ENCODE measurements around the gene RGMA.
A peak's percentile ranks its signal among the peaks of the same experiment; 100 is the strongest.

Gene RGMA

GRCh38 chr15:93091465-93091864 is 2.5 kb upstream of the RGMA start:
- no peak for DNase-seq

- no peak for DNase-seq
These were observed 805 bp upstream of the RGMA start for GRCh38 chr15:93089727-93090305.

GRCh38 chr15:93088200-93088980 is 621 bp downstream of the RGMA start:
- DNase-seq = no peak

- DNase-seq = peak; percentile 84
These were observed 1.2 kb downstream of the RGMA start for GRCh38 chr15:93087825-93088199.

GRCh38 chr15:93086791-93087190 is 2.2 kb downstream of the RGMA start:
- no peak for DNase-seq

- peak; percentile 31 for DNase-seq
These were observed 3.3 kb downstream of the RGMA start for GRCh38 chr15:93085692-93086091.

GRCh38 chr15:93082861-93083260 is 6.2 kb downstream of the RGMA start:
- DNase-seq = no peak

- no peak for DNase-seq
These were observed 7.6 kb downstream of the RGMA start for GRCh38 chr15:93081399-93081798.

- DNase-seq = no peak
These were observed 8.6 kb downstream of the RGMA start for GRCh38 chr15:93080451-93080850.

- DNase-seq = no peak
These were observed 12.1 kb downstream of the RGMA start for GRCh38 chr15:93076875-93077274.

- no peak for DNase-seq
These were observed 12.8 kb downstream of the RGMA start for GRCh38 chr15:93076217-93076616.

- DNase-seq = no peak
These were observed 14.4 kb downstream of the RGMA start for GRCh38 chr15:93074599-93074998.

GRCh38 chr15:93073465-93073952 is 15.5 kb downstream of the RGMA start:
- no peak for DNase-seq

- peak; percentile 57 for DNase-seq
These were observed 16.3 kb downstream of the RGMA start for GRCh38 chr15:93072411-93073394.

- DNase-seq = no peak
These were observed 17.0 kb downstream of the RGMA start for GRCh38 chr15:93072011-93072410.

GRCh38 chr15:93071469-93071936 is 17.5 kb downstream of the RGMA start:
- DNase-seq = no peak

GRCh38 chr15:93070551-93071296 is 18.3 kb downstream of the RGMA start:
- no peak for DNase-seq

- no peak for DNase-seq
These were observed 18.9 kb downstream of the RGMA start for GRCh38 chr15:93070132-93070531.

- no peak for DNase-seq
These were observed 20.3 kb downstream of the RGMA start for GRCh38 chr15:93068581-93069199.

- no peak for DNase-seq
These were observed 21.3 kb downstream of the RGMA start for GRCh38 chr15:93067649-93068085.

GRCh38 chr15:93066834-93067648 is 22.0 kb downstream of the RGMA start:
- no peak for DNase-seq
